Measurements from ENCODE around the gene TOMM70.
A peak's percentile ranks its signal among the peaks of the same experiment; 100 is the strongest.

TOMM70 gene

GRCh38 chr3:100424261-100424660 is 23.4 kb upstream of the TOMM70 start:
- TF ChIP-seq GATA1 (IDR thresholded peaks at IDR 0.05; ENCODE audit: low read depth, low read length) (no peak), POLR2A (IDR thresholded peaks at IDR 0.05; ENCODE audit: low read length) (no peak)
- no peak for DNase-seq

GRCh38 chr3:100423611-100424010 is 22.7 kb upstream of the TOMM70 start:
- peak in 1 of 2 experiments; percentile 44 for DNase-seq
- no peak for TF ChIP-seq POLR2A (IDR thresholded peaks at IDR 0.05; ENCODE audit: low read length)
- TF ChIP-seq GATA1 (IDR thresholded peaks at IDR 0.05; ENCODE audit: low read depth, low read length) = no peak

- TF ChIP-seq POLR2A (IDR thresholded peaks at IDR 0.05; ENCODE audit: low read length) (no peak), GATA1 (IDR thresholded peaks at IDR 0.05; ENCODE audit: low read depth, low read length) (no peak)
- DNase-seq = peak; percentile 21 to 23
Observed at GRCh38 chr3:100420885-100421284, 20.0 kb upstream of the TOMM70 start.

- no peak for DNase-seq
- no peak for TF ChIP-seq POLR2A (IDR thresholded peaks at IDR 0.05; ENCODE audit: low read length)
- TF ChIP-seq GATA1 (IDR thresholded peaks at IDR 0.05; ENCODE audit: low read depth, low read length) = no peak
Observed at GRCh38 chr3:100419406-100419805, 18.5 kb upstream of the TOMM70 start.

- no peak for DNase-seq
- TF ChIP-seq POLR2A (IDR thresholded peaks at IDR 0.05; ENCODE audit: low read length) (no peak), GATA1 (IDR thresholded peaks at IDR 0.05; ENCODE audit: low read depth, low read length) (no peak)
Observed at GRCh38 chr3:100416863-100417262, 16.0 kb upstream of the TOMM70 start.

- no peak for DNase-seq
- no peak for TF ChIP-seq POLR2A (IDR thresholded peaks at IDR 0.05; ENCODE audit: low read length)
- no peak for TF ChIP-seq GATA1 (IDR thresholded peaks at IDR 0.05; ENCODE audit: low read depth, low read length)
Observed at GRCh38 chr3:100416176-100416575, 15.3 kb upstream of the TOMM70 start.

GRCh38 chr3:100413613-100414012 is 12.7 kb upstream of the TOMM70 start:
- no peak for DNase-seq
- TF ChIP-seq GATA1 (IDR thresholded peaks at IDR 0.05; ENCODE audit: low read depth, low read length) = no peak
- no peak for TF ChIP-seq POLR2A (IDR thresholded peaks at IDR 0.05; ENCODE audit: low read length)

- TF ChIP-seq POLR2A (IDR thresholded peaks at IDR 0.05; ENCODE audit: low read length) (no peak), GATA1 (IDR thresholded peaks at IDR 0.05; ENCODE audit: low read depth, low read length) (no peak)
- no peak for DNase-seq
Observed at GRCh38 chr3:100412912-100413590, 12.2 kb upstream of the TOMM70 start.

GRCh38 chr3:100411091-100411982 is 10.4 kb upstream of the TOMM70 start:
- DNase-seq = no peak
- no peak for TF ChIP-seq POLR2A (IDR thresholded peaks at IDR 0.05; ENCODE audit: low read length)
- no peak for TF ChIP-seq GATA1 (IDR thresholded peaks at IDR 0.05; ENCODE audit: low read depth, low read length)

GRCh38 chr3:100407977-100408532 is 7.2 kb upstream of the TOMM70 start:
- TF ChIP-seq POLR2A (IDR thresholded peaks at IDR 0.05; ENCODE audit: low read length) = no peak
- TF ChIP-seq GATA1 (IDR thresholded peaks at IDR 0.05; ENCODE audit: low read depth, low read length) = no peak
- no peak for DNase-seq

GRCh38 chr3:100407164-100407563 is 6.3 kb upstream of the TOMM70 start:
- no peak for TF ChIP-seq POLR2A (IDR thresholded peaks at IDR 0.05; ENCODE audit: low read length)
- TF ChIP-seq GATA1 (IDR thresholded peaks at IDR 0.05; ENCODE audit: low read depth, low read length) = no peak
- no peak for DNase-seq

GRCh38 chr3:100404250-100404548 is 3.3 kb upstream of the TOMM70 start:
- no peak for DNase-seq
- TF ChIP-seq GATA1 (IDR thresholded peaks at IDR 0.05; ENCODE audit: low read depth, low read length) (no peak), POLR2A (IDR thresholded peaks at IDR 0.05; ENCODE audit: low read length) (no peak)

GRCh38 chr3:100403362-100404249 is 2.7 kb upstream of the TOMM70 start:
- peak; percentile 18 to 33 for DNase-seq
- no peak for TF ChIP-seq POLR2A (IDR thresholded peaks at IDR 0.05; ENCODE audit: low read length)
- TF ChIP-seq GATA1 (IDR thresholded peaks at IDR 0.05; ENCODE audit: low read depth, low read length) = no peak

Measured in erythroblast (primary cell).